A673 (cell line): ENCODE measurements around the gene PON3. TPM values are rescaled to one million over a fixed set of nuclear protein-coding genes. Genes with fewer than 3 reads are reported as not detected.

ENCODE experiments used
- BruUV-seq: library from RNA; stranded (reverse); fragments of 400-500 nt; replicated peaks from 2 replicates; lab custom pipeline; 2021; lab: Mats Ljungman, UMichigan
- CTCF ChIA-PET: fragments of 300-600 bp; sonication (Branson Sonifier 250); formaldehyde crosslinking; loops from one replicate; lab custom pipeline; 2022; ENCODE audit warnings: antibody characterized with exemption; lab: Charles Lee
- POLR2A ChIA-PET: fragments of 300-600 bp; sonication (Branson Sonifier 250); formaldehyde crosslinking; loops from one replicate; lab custom pipeline; 2022; ENCODE audit warnings: antibody characterized with exemption; ENCODE audit not compliant: low non-redundant PET; lab: Charles Lee
- DNase-seq: peaks from one replicate; pipeline ENCODE4 v3.0.0-alpha.2; 2015; ENCODE audit warnings: low spot score
- H3K27ac ChIP-seq: fragments of 200-600 bp; sonication (generic); 2 replicates; pipeline ENCODE4 v1.5.1; 2016; ENCODE audit warnings: mixed run types, low read depth, mild to moderate bottlenecking, mixed read lengths, antibody characterized with exemption, low read length; ENCODE audit not compliant: poor library complexity, severe bottlenecking
- H3K27me3 ChIP-seq: fragments of 200-600 bp; sonication (generic); replicated peaks from 2 replicates; pipeline ENCODE4 v1.6.1; 2017; ENCODE audit warnings: mixed run types, low read depth, mild to moderate bottlenecking, mixed read lengths, antibody characterized with exemption, low read length; ENCODE audit not compliant: insufficient read depth, poor library complexity
- H3K36me3 ChIP-seq: fragments of 200-600 bp; sonication (generic); 2 replicates; pipeline ENCODE4 v1.6.1; 2016; ENCODE audit warnings: mixed run types, mild to moderate bottlenecking, mixed read lengths, antibody characterized with exemption, low read length; ENCODE audit not compliant: insufficient read depth, poor library complexity, severe bottlenecking
- H3K4me1 ChIP-seq: fragments of 200-600 bp; sonication (generic); 2 replicates; pipeline ENCODE4 v1.6.1; 2017; ENCODE audit warnings: mixed run types, mild to moderate bottlenecking, mixed read lengths, antibody characterized with exemption, low read length; ENCODE audit not compliant: insufficient read depth, poor library complexity, severe bottlenecking
- H3K4me3 ChIP-seq: fragments of 200-600 bp; sonication (generic); 2 replicates; pipeline ENCODE4 v1.5.1; 2016; ENCODE audit warnings: low read depth, mixed run types, mild to moderate bottlenecking, mixed read lengths, low read length; ENCODE audit not compliant: poor library complexity, severe bottlenecking
- H3K9me3 ChIP-seq: fragments of 200-600 bp; sonication (generic); 2 replicates; pipeline ENCODE4 v1.6.1; 2016; ENCODE audit warnings: mixed run types, low read depth, mild to moderate bottlenecking, mixed read lengths, antibody characterized with exemption, low read length; ENCODE audit not compliant: poor library complexity, severe bottlenecking
- CTCF ChIP-seq: fragments of 300-800, 200-600 bp; sonication (generic); conservative IDR thresholded peaks from 2 replicates; pipeline ENCODE4 v1.5.1; 2017; ENCODE audit warnings: low read depth, mild to moderate bottlenecking, antibody characterized with exemption, low read length, moderate library complexity, mixed read lengths
- EZH2 ChIP-seq: fragments of 200-600 bp; sonication (generic); IDR thresholded peaks from 2 replicates; pipeline ENCODE4 v1.6.1; 2017; ENCODE audit warnings: borderline replicate concordance, low read depth, mild to moderate bottlenecking, mixed read lengths, antibody characterized with exemption, low read length; ENCODE audit not compliant: poor library complexity, severe bottlenecking
- intact Hi-C: fragments of 100-400 bp; cut with micrococcal nuclease; formaldehyde crosslinking; loops from one replicate; pipeline ENCODE4 v1.10.0; 2022; ENCODE audit not compliant: unreplicated experiment
- total RNA-seq: library from RNA; stranded (reverse); gene quantifications from 2 replicates; pipeline ENCODE4 v1.2.3, GENCODE V29; 2021

Gene PON3
- total RNA-seq, 1 experiment from 2014 or later: not detected

GRCh38 chr7:95404316-95404865, 8.2 kb upstream of the PON3 start:
- no TSS peak for BruUV-seq
- DNase-seq: no peak
- H3K27me3 ChIP-seq: no peaks in the 10 kb centered on the region
- TF ChIP-seq EZH2: no peak
- TF ChIP-seq CTCF: no peak
- intact Hi-C loops: no loop called here
- no peaks in the 10 kb centered on the region for H3K9me3 ChIP-seq
- ChIA-PET CTCF (no interaction called here), POLR2A (no interaction called here)
- H3K4me1 ChIP-seq: no peaks in the 10 kb centered on the region
- no peaks in the 10 kb centered on the region for H3K36me3 ChIP-seq
- H3K27ac ChIP-seq: no peak overlapping the region
- H3K4me3 ChIP-seq: no peak overlapping the region

- intact Hi-C loops: no loop called here
- POLR2A ChIA-PET: no interaction called here
- no peak for TF ChIP-seq EZH2
- TF ChIP-seq CTCF: no peak
- no peak overlapping the region for H3K27ac ChIP-seq
- BruUV-seq: no TSS peak
- H3K36me3 ChIP-seq: no peaks in the 10 kb centered on the region
- H3K27me3 ChIP-seq: no peaks in the 10 kb centered on the region
- no peaks in the 10 kb centered on the region for H3K4me1 ChIP-seq
- H3K4me3 ChIP-seq: no peak overlapping the region
- CTCF ChIA-PET: no interaction called here
- H3K9me3 ChIP-seq: no peaks in the 10 kb centered on the region
- no peak for DNase-seq
Measured at GRCh38 chr7:95398155-95398940, 2.2 kb upstream of the PON3 start.

GRCh38 chr7:95397381-95397780, 1.2 kb upstream of the PON3 start:
- TF ChIP-seq CTCF: no peak
- TF ChIP-seq EZH2: no peak
- no peaks in the 10 kb centered on the region for H3K9me3 ChIP-seq
- H3K27me3 ChIP-seq: no peaks in the 10 kb centered on the region
- intact Hi-C loops: no loop called here
- ChIA-PET POLR2A (no interaction called here), CTCF (no interaction called here)
- no TSS peak for BruUV-seq
- H3K36me3 ChIP-seq: no peaks in the 10 kb centered on the region
- no peak for DNase-seq
- no peaks in the 10 kb centered on the region for H3K4me1 ChIP-seq
- no peak overlapping the region for H3K4me3 ChIP-seq
- no peak overlapping the region for H3K27ac ChIP-seq
